HG03565 (cell line): ENCODE data around the gene ZNF518A.

Experiments
- ATAC-seq: cut with Tn5 transposase; IDR thresholded peaks from one replicate; pipeline ENCODE4 v1.9.1; 2021; ENCODE audit warnings: mild to moderate bottlenecking, moderate library complexity; ENCODE audit not compliant: unreplicated experiment

ZNF518A gene

GRCh38 chr10:96129387-96130325 lies at the start of gene ZNF518A:
Gene ZNF518A, plus strand, starts transcription at chr10:96130297. Its CDS starts 26,026 bp downstream, at chr10:96156323.
- ATAC-seq = peak; percentile 68

- no peak for ATAC-seq
These were observed 47.9 kb upstream of the ZNF518A start for GRCh38 chr10:96082153-96082552.

DNA sequence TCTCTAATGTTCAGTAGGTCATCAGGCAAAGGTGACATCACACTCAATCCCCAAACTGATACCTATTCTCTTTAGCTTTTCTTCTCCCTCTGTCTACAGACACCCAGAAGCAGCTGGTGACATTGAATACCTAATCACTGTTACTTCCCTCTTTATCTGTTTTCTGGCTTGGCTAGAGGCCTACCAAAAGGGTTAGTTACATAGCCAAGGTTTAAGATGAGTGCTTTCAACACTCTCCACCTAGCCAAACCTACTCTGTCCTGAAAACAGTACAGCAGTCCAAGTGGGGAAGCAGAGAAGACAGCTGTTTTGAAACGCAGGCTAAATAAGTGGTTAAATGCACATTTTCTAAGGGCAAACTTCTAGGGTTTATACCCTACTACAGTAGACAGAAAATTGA lies 47.3 kb upstream of the ZNF518A start:
- ATAC-seq = no peak

- no peak for ATAC-seq
These were observed 41.0 kb upstream of the ZNF518A start for GRCh38 chr10:96089116-96089515.

GRCh38 chr10:96089670-96090462 lies 40.2 kb upstream of the ZNF518A start:
- ATAC-seq = peak; percentile 76

GRCh38 chr10:96090463-96090800 lies 39.7 kb upstream of the ZNF518A start:
- ATAC-seq = no peak

GRCh38 chr10:96092999-96093767 lies 36.9 kb upstream of the ZNF518A start:
- ATAC-seq = no peak

- ATAC-seq = no peak
These were observed 36.1 kb upstream of the ZNF518A start for GRCh38 chr10:96093948-96094347.

DNA sequence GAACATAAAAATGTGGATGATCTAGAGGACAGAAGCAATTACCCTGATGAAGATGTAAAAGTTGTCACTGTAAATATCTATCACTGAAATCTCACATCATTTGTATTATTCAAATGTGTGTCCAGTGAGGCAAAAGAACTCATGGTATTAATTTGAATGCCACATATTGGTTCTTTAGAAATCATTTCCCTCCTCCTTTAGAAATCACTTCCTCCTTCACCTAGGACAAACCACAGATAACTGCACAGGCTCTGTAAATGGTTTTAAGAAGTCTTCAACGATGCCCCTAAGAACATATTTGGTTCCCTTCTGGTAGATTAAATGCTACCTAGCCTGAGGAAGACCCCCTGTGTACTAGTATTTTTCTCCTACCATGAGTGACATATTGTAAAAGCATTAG lies 33.1 kb upstream of the ZNF518A start:
- no peak for ATAC-seq

- no peak for ATAC-seq
These were observed 32.2 kb upstream of the ZNF518A start for GRCh38 chr10:96097865-96098264.

DNA sequence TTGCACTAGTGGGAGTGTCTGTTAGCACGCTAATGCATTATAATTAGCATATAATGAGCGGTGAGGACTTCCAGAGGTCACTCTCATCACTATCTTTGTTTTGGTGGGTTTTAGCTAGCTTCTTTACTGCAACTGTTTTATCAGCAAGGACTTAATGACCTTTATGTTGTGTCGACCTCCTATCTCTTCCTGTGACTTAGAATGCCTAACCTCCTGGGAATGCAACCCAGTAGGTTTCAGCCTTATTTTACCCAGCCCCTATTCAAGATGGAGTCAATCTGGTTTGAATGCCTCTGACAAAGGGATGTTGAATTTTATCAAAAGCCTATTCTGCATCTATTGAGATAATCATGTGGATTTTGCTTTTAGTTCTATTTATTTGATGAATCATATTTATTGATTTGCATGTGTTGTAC lies 22.5 kb upstream of the ZNF518A start:
- no peak for ATAC-seq

DNA sequence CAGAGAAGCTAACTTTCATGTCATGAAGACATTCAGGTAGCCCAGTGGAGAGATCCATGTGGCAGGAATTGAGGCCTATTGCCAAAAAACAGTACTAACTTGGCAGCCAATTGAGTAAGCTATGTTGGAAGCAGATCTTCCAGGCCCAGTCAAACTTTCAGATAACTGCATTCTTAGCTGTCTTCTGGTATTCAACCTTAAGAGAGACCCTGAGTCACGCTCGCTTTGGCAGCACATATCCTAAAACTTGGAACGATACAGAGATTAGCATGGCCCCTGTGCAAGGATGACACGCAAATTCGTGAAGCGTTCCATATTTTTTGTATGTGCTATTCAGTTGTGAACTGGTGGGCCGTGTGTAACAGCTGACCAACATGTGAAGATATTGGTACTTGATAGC lies 17.6 kb upstream of the ZNF518A start:
- no peak for ATAC-seq

- ATAC-seq = no peak
These were observed 11.3 kb upstream of the ZNF518A start for GRCh38 chr10:96118604-96119450.

- ATAC-seq = no peak
These were observed 7.3 kb upstream of the ZNF518A start for GRCh38 chr10:96122824-96123223.

DNA sequence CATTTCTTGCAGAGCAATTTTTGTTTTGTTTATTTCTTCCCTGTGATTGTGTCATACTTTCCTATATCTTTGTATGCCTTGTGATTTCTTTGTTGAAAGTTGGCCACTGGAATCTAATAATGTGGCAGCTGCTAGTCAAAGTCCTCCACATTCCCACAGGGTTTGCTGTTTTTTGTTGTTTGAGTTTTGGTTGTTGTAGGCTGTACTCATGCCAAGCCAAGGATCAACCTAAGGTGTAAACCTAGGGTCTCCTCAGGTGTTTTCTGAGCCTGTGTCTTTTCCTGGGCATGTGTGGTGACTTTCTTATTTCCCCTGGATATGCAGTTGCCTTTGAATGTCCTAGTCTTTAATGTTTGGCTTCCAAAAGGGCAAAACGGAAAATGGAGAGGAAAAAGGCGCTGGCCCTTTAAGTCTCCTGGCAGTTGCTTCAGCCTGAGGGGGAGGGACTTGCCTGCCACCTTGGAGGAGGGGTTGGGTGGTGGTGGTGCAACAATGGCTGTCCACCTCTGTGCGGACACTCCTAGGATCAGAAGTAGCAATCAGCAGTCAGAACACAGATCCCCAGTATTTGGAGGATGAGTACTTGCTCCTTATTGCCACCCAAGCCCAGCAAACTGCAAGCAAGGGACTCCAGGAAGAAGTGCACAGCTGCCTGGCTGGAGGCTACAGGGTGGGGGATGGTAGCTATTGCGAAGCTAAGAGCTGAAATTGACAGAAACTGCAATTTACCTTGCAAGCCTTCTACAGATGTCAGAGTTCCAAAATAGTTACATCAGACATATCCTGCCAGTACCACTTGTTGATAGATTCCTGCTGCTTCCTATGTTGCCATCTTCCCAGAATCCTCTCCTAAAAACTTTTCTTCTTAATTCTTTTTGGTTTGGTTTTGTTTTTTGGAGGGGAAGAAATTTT lies 5.6 kb upstream of the ZNF518A start:
- no peak for ATAC-seq

DNA sequence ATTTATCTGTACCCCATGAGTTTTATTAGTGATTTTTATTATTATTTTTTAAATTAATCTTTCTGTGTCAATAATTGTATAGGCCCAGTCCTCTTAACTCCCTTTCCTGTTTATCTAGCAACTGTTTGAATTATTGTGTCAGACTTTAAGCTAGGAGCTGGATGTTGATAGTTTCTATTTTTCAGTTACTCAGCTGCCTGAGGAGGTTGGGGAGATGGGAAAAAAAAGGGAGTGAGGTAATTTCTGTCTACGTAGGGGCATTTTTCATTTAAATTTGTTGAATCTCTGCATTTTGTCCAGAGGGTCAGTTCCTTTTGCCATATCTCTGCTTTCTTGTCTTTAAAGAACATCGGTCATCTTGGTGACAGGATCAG lies 5.0 kb upstream of the ZNF518A start:
- ATAC-seq = no peak

DNA sequence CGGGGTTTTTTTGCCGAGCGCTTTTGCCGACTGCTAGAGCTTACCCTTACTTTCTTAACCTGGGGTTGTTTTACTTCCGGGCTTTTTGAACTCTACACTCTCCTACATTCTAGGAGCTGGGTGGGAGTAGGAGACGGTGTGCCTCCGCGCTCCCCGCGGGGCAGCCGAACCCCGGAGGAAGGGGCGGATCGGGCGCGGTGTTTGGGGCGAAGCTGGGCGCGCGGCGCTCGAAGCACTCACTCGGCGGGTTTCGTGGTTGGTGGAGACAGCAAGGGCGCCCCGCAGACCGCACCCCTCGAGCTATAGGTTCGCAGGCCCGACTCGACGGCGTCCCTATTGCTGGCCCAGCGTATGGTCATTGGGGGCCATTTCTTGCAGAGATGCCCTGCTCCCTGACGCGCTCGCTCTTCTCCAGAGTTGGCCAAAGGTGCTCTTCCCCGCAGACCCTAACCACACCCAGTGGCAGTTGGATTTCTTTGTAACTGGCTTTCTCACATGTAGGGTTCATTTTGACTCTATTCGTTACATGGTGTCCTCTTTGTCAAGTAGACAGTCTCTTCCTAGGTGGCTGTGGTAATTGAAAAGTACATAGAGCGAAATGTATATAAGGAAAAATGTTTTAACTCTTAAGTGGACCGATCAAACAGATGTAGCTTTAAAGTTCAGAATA lies 364 bp downstream of the ZNF518A start:
- peak; percentile 39 for ATAC-seq

- ATAC-seq = no peak
These were observed 1.5 kb downstream of the ZNF518A start for GRCh38 chr10:96131621-96132020.

DNA sequence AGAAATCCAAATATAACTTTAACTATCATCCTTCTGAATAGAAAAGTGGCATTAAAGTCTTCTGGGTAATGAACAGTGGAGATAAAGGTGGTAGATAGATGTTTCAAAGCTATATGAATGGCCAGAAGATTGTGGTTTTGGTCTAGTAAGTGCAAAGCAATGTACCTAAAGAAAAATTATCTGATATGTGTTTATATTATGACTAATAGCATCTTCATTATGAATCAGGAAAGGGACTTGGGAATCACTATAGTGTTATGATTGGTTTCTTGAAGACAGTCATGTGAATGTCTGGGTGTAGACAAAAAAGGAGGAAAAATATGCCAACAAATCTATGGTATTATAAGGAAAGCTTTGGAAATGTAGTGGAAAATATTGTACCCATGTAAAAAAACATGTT lies 3.0 kb downstream of the ZNF518A start:
- no peak for ATAC-seq
